Erythroblast (primary cell): ENCODE data around the gene MIP.

ENCODE experiments used
- GATA1 ChIP-seq: IDR thresholded peaks from 2 replicates; pipeline ENCODE4 v1.6.1; 2011; ENCODE audit warnings: low read depth, mild to moderate bottlenecking, control low read depth, low read length, moderate library complexity
- POLR2A ChIP-seq: IDR thresholded peaks from 2 replicates; pipeline ENCODE4 v1.6.1; 2011; ENCODE audit warnings: mild to moderate bottlenecking, low read length

- TF ChIP-seq POLR2A: no peak
- TF ChIP-seq GATA1: no peak
These were observed 4.9 kb downstream of the MIP start for GRCh38 chr12:56449622-56449984.
